Endothelial cell (in vitro differentiated cells): ENCODE measurements around the gene PDE6B. TPM values are rescaled to one million over a fixed set of nuclear protein-coding genes. Genes with fewer than 3 reads are reported as not detected.

ENCODE experiments used
- DNase-seq: peaks from one replicate; pipeline ENCODE4 v3.0.0; 2021; ENCODE audit warnings: low spot score
- H3K27ac Mint-ChIP-seq: one replicate; pipeline ENCODE4 v1.8.0; 2021; ENCODE audit warnings: mixed read lengths, inconsistent platforms; ENCODE audit not compliant: unreplicated experiment
- H3K27me3 Mint-ChIP-seq: one replicate; pipeline ENCODE4 v1.8.0; 2021; ENCODE audit warnings: mild to moderate bottlenecking, moderate library complexity, mixed read lengths, inconsistent platforms; ENCODE audit not compliant: unreplicated experiment
- H3K36me3 Mint-ChIP-seq: one replicate; pipeline ENCODE4 v1.8.0; 2021; ENCODE audit warnings: mild to moderate bottlenecking, low read depth, mixed read lengths, inconsistent platforms; ENCODE audit not compliant: unreplicated experiment
- H3K4me1 Mint-ChIP-seq: one replicate; pipeline ENCODE4 v1.8.0; 2021; ENCODE audit warnings: mild to moderate bottlenecking, mixed read lengths, inconsistent platforms; ENCODE audit not compliant: unreplicated experiment
- H3K4me3 Mint-ChIP-seq: one replicate; pipeline ENCODE4 v1.8.0; 2021; ENCODE audit warnings: mild to moderate bottlenecking, mixed read lengths, inconsistent platforms; ENCODE audit not compliant: unreplicated experiment
- H3K9me3 Mint-ChIP-seq: one replicate; pipeline ENCODE4 v1.8.0; 2021; ENCODE audit warnings: mixed read lengths, inconsistent platforms; ENCODE audit not compliant: unreplicated experiment
- CTCF ChIP-seq: fragments of 200-600 bp; sonication (generic); IDR thresholded peaks from one replicate; pipeline ENCODE4 v1.5.0; 2021; ENCODE audit warnings: antibody characterized with exemption; ENCODE audit not compliant: unreplicated experiment
- total RNA-seq: library from RNA; stranded (reverse); fragmentation: NEBNext Ultra II Directional; extraction: Animal tissue kit (Norgen Biotek cat#: 25700); gene quantifications from one replicate; pipeline ENCODE4 v1.2.1, GENCODE V29; 2021; ENCODE audit not compliant: unreplicated experiment

Gene PDE6B
- total RNA-seq, 1 donor from 2014 or later = 5.1 TPM

GRCh38 chr4:627347-628125, 2.2 kb downstream of the PDE6B start:
- H3K4me1 Mint-ChIP-seq = peaks cover 2% of the 10 kb centered on the region
- no peak overlapping the region for H3K27ac Mint-ChIP-seq
- peaks cover 30% of the 10 kb centered on the region for H3K27me3 Mint-ChIP-seq
- TF ChIP-seq CTCF = no peak
- H3K4me3 Mint-ChIP-seq = no peak overlapping the region
- peaks cover 16% of the 10 kb centered on the region for H3K36me3 Mint-ChIP-seq
- peaks cover 2% of the 10 kb centered on the region for H3K9me3 Mint-ChIP-seq
- no peak for DNase-seq

- TF ChIP-seq CTCF = no peak
- peaks cover 6% of the 10 kb centered on the region for H3K9me3 Mint-ChIP-seq
- peaks cover 2% of the 10 kb centered on the region for H3K4me1 Mint-ChIP-seq
- no peak overlapping the region for H3K4me3 Mint-ChIP-seq
- no peak overlapping the region for H3K27ac Mint-ChIP-seq
- H3K27me3 Mint-ChIP-seq = peaks cover 32% of the 10 kb centered on the region
- H3K36me3 Mint-ChIP-seq = peaks cover 19% of the 10 kb centered on the region
- DNase-seq = no peak
Observed at GRCh38 chr4:628311-628741, 3.0 kb downstream of the PDE6B start.

DNA sequence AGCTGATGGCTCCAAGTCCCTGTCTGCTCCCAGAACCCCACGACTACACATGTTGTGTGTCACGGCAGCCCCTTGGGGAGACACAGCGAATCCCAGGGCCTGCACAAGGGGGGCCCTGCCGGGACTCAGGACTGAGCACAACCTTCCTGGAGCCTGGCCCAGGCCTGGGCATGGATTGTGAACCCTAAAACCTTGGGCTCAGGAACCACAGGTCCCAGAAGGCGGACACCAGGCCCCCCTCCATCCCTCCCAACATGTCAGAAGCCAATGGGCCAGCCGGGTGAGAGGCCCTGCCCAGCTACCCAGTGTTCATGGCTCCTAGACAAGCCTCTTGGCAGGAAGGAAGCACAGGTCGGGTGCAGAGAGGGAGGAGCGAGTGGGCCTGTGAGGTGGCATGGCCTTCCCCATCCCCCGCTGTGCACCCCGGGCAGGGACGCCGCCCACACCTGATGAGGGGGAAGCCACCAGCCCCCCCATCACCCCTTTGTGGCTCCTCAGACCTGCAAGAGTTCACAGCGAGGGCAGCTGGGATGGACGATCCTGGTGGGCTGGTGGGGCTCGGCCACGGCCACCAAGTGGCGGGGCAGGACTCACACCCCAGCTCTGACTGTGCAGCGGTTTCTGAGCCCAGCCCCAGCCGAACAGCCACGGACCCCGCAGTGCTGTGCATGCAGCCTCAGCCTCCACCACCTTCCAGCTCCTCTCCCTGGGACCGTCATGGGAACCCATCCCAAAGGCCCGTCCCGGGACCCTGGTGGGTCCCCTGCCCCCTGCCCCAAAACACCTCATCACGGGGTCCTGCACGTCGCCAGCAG, 3.7 kb downstream of the PDE6B start:
- peaks cover 19% of the 10 kb centered on the region for H3K36me3 Mint-ChIP-seq
- H3K4me3 Mint-ChIP-seq = no peak overlapping the region
- no peak overlapping the region for H3K27ac Mint-ChIP-seq
- TF ChIP-seq CTCF = no peak
- DNase-seq = no peak
- peaks cover 2% of the 10 kb centered on the region for H3K4me1 Mint-ChIP-seq
- H3K9me3 Mint-ChIP-seq = peaks cover 6% of the 10 kb centered on the region
- H3K27me3 Mint-ChIP-seq = peaks cover 32% of the 10 kb centered on the region

- peaks cover 27% of the 10 kb centered on the region for H3K27me3 Mint-ChIP-seq
- H3K36me3 Mint-ChIP-seq = peaks cover 19% of the 10 kb centered on the region
- no peak overlapping the region for H3K4me3 Mint-ChIP-seq
- H3K27ac Mint-ChIP-seq = no peak overlapping the region
- no peak for TF ChIP-seq CTCF
- no peaks in the 10 kb centered on the region for H3K4me1 Mint-ChIP-seq
- H3K9me3 Mint-ChIP-seq = peaks cover 6% of the 10 kb centered on the region
- DNase-seq = no peak
Observed at GRCh38 chr4:629636-629914, 4.2 kb downstream of the PDE6B start.
